ENCODE results near the gene BICD1. TPM values are rescaled to one million over a fixed set of nuclear protein-coding genes. Genes with fewer than 3 reads are reported as not detected.

BICD1 gene
- polyA plus RNA-seq, 1 experiment = 20.1 TPM

GRCh38 chr12:32302218-32303173 is 195.8 kb downstream of the BICD1 start:
- DNase-seq (ENCODE audit: low read depth, low spot score) = no peak
- Histone ChIP-seq H3K27ac (ENCODE audit: low read depth, low read length) (no peak overlapping the region), H3K9me3 (ENCODE audit: control insufficient read depth, insufficient read depth, low read length) (no peaks in the 10 kb centered on the region; the same call in 1 of the 2 replicates), H3K4me3 (ENCODE audit: low read depth, low read length) (no peak overlapping the region), H3K27me3 (ENCODE audit: control insufficient read depth, insufficient read depth, low read length) (no peaks in the 10 kb centered on the region)
- TF ChIP-seq CTCF (IDR thresholded peaks at IDR 0.05; ENCODE audit: low read depth, low read length) = peak; percentile 53
- ChIA-PET CTCF (interaction anchor here (1.0 kb wide), 1 partner anchor 10 kb away, joined by 4 read pairs; no protein-coding TSS in a partner anchor), POLR2A (no interaction called here)

DNA sequence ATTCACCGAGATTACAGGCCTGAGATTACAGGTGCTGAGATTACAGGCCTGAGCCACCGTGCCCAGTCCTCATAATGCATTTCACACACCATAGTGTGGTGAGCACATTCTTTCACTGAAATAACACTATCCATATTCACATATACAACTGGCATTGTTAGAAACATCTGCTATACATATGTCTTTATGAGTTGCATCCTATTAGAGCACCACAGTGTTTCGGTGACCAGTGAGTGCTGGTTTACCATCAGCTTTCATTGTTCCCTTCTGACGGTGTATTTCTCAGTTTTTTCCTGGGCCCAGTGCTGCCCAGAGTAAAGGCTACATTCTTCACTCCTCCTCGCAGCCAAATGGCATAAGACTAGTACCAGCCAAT is 196.5 kb downstream of the BICD1 start:
- DNase-seq (ENCODE audit: low read depth, low spot score) = no peak
- no peak overlapping the region for H3K27ac ChIP-seq (ENCODE audit: low read depth, low read length)
- H3K9me3 ChIP-seq (ENCODE audit: control insufficient read depth, insufficient read depth, low read length) = no peaks in the 10 kb centered on the region; the same call in 1 of the 2 replicates
- POLR2A ChIA-PET = no interaction called here
- no peak for TF ChIP-seq CTCF (IDR thresholded peaks at IDR 0.05; ENCODE audit: low read depth, low read length)
- H3K27me3 ChIP-seq (ENCODE audit: control insufficient read depth, insufficient read depth, low read length) = no peaks in the 10 kb centered on the region
- CTCF ChIA-PET = interaction anchor here (1.0 kb wide), 1 partner anchor 9 kb away, joined by 4 read pairs; no protein-coding TSS in a partner anchor
- H3K4me3 ChIP-seq (ENCODE audit: low read depth, low read length) = no peak overlapping the region

GRCh38 chr12:32305163-32305562 is 198.5 kb downstream of the BICD1 start:
- POLR2A ChIA-PET = no interaction called here
- Histone ChIP-seq H3K9me3 (ENCODE audit: control insufficient read depth, insufficient read depth, low read length) (no peaks in the 10 kb centered on the region), H3K27ac (ENCODE audit: low read depth, low read length) (no peak overlapping the region), H3K27me3 (ENCODE audit: control insufficient read depth, insufficient read depth, low read length) (no peaks in the 10 kb centered on the region), H3K4me3 (ENCODE audit: low read depth, low read length) (no peak overlapping the region)
- CTCF ChIA-PET = interaction anchor here (0.7 to 7.9 kb wide), 3 partner anchors 241 to 653 kb away, joined by 3 to 85 read pairs (median 7); no protein-coding TSS in a partner anchor
- peak; percentile 39 for TF ChIP-seq CTCF (IDR thresholded peaks at IDR 0.05; ENCODE audit: low read depth, low read length)
- DNase-seq (ENCODE audit: low read depth, low spot score) = no peak

GRCh38 chr12:32307326-32307725 is 200.7 kb downstream of the BICD1 start:
- Histone ChIP-seq H3K4me3 (ENCODE audit: low read depth, low read length) (no peak overlapping the region), H3K27ac (ENCODE audit: low read depth, low read length) (no peak overlapping the region), H3K27me3 (ENCODE audit: control insufficient read depth, insufficient read depth, low read length) (no peaks in the 10 kb centered on the region), H3K9me3 (ENCODE audit: control insufficient read depth, insufficient read depth, low read length) (no peaks in the 10 kb centered on the region)
- ChIA-PET CTCF (interaction anchor here (1.0 to 7.9 kb wide), 4 partner anchors 14 to 655 kb away, joined by 4 to 85 read pairs (median 8); no protein-coding TSS in a partner anchor), POLR2A (no interaction called here)
- no peak for DNase-seq (ENCODE audit: low read depth, low spot score)
- TF ChIP-seq CTCF (IDR thresholded peaks at IDR 0.05; ENCODE audit: low read depth, low read length) = no peak
